22Rv1 (cell line): ENCODE results near the gene NIPAL3.

Experiments used
- H3K27ac ChIP-seq: fragments of 450-650 bp; 2 replicates; pipeline ENCODE4 v1.5.1; 2017
- CTCF ChIP-seq: fragments of 450-650 bp; IDR thresholded peaks from 2 replicates; pipeline ENCODE4 v1.5.1; 2017; ENCODE audit warnings: mild to moderate bottlenecking
- ZFX ChIP-seq: fragments of 450-650 bp; IDR thresholded peaks from 2 replicates; pipeline ENCODE4 v1.6.1; 2017; ENCODE audit warnings: antibody characterized with exemption, borderline replicate concordance

The NIPAL3 gene

GRCh38 chr1:24406788-24407187 lies 8.8 kb upstream of the NIPAL3 start:
- TF ChIP-seq ZFX (no peak), CTCF (no peak)
- no peak overlapping the region for H3K27ac ChIP-seq

DNA sequence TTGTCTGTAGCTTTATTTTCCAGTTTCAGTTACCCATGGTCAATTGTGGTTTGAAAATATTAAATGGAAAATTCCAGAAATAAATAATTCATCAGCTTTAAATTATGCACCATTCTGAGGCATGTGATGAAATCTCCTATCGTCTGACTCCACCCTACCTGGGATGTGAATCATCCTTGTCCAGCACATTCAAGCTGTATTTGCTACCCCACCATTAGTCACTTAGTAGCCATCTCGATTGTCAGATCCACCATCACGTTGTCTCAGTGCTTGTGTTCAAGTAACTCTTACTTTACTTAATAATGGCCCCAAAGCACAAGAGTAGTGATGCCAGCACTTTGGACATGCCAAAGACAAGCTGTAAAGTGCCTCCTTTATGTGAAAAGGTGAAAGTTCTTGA lies 6.1 kb upstream of the NIPAL3 start:
- TF ChIP-seq ZFX = no peak
- TF ChIP-seq CTCF = no peak
- no peak overlapping the region for H3K27ac ChIP-seq

- H3K27ac ChIP-seq = no peak overlapping the region
- TF ChIP-seq ZFX = no peak
- no peak for TF ChIP-seq CTCF
Observed at GRCh38 chr1:24410750-24411149, 4.9 kb upstream of the NIPAL3 start.

GRCh38 chr1:24411963-24412362 lies 3.6 kb upstream of the NIPAL3 start:
- TF ChIP-seq ZFX (no peak), CTCF (no peak)
- H3K27ac ChIP-seq = no peak overlapping the region

DNA sequence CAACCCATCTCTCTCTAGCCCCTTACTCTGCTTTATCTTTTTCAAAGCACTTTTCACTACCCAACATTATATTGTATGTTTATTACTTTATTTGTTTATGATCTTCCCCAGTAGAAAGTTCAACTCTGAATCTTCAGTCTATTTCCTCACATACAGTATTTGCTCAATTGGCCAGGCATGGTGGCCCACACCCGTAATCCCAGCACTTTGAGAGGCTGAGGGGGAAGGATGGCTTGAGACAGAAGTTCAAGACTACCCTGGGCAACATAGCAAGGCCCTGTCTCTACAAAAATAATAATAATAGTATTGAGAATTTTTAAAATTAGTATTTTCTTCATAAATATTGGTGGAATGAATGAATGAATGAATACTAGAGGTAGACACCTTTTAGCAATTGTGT lies 3.2 kb upstream of the NIPAL3 start:
- TF ChIP-seq ZFX = no peak
- no peak for TF ChIP-seq CTCF
- no peak overlapping the region for H3K27ac ChIP-seq

DNA sequence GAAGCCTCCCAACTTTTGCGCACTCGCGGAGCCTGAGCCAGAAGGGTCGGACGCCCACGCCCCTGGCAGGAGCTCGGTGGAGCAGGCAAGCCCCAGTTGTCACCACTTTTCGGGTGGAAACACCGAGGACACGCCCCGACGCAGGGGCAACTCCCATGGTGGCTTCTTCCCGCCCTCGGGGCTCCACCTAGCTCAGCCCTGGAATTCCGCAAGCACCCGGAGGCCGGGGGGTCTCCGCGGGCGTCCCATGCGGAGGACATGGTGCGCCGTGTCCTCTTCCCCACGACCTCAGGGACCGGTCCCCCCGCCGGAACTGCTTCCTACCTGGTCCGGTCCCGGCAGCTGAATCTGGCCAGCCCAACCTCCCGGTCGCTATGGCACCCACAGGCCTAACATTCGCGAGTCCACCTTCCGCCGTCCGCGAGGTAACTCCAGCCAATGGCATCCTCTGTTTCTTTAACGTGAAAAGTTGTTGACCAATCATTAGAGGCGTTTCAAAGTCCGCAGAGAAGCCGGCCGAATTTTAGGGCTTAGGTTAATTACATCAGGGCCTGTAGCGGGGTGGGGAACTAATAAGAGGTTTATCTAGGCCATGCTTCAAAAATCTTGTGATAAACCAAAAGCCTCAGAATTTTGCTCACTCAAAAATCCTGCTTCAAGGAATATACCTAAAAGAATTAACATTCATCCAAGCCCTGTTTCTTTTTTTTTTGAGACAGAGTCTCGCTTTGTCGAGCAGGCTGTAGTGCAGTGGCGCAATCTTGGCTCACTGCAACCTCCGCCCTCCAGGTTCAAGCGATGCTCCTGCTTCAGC lies 2.0 kb upstream of the NIPAL3 start, which contains the start of gene STPG1:
Gene STPG1 (minus strand): TSS at position 433 of the 814 bp plus-strand sequence. CDS start 12,394 bp downstream, outside the sequence.
- H3K27ac ChIP-seq = peak within 1 kb of the TSS; percentile 96
- TF ChIP-seq CTCF (no peak), ZFX (no peak)

- peak overlapping the region; percentile 96 for H3K27ac ChIP-seq
- TF ChIP-seq ZFX (no peak), CTCF (no peak)
Observed at GRCh38 chr1:24414775-24415333, 748 bp upstream of the NIPAL3 start.
